Islet of Langerhans (tissue), 1 donor: ENCODE data around the gene PRR7.

ENCODE experiments used
- FAIRE-seq: peaks from one replicate; lab custom pipeline; 2011; peaks lifted over from hg19 to GRCh38; lab: Jason Lieb, UNC

The PRR7 gene

GRCh38 chr5:177469750-177470525, 23.3 kb downstream of the PRR7 start:
- FAIRE-seq, result no peak

- no peak for FAIRE-seq
These were observed 24.3 kb downstream of the PRR7 start for GRCh38 chr5:177470759-177471536.

GRCh38 chr5:177471610-177472356, 25.2 kb downstream of the PRR7 start:
- no peak for FAIRE-seq

GRCh38 chr5:177472460-177473442, 26.1 kb downstream of the PRR7 start:
- FAIRE-seq, result no peak

- no peak for FAIRE-seq
These were observed 26.9 kb downstream of the PRR7 start, which contains the start of gene DBN1 for GRCh38 chr5:177473443-177474001. DBN1 (minus strand) TSS chr5:177473634; CDS start chr5:177473521, 113 bp downstream.

GRCh38 chr5:177474002-177474476, 27.4 kb downstream of the PRR7 start:
- FAIRE-seq, result no peak

GRCh38 chr5:177474846-177475562, 28.4 kb downstream of the PRR7 start:
- FAIRE-seq, result no peak

- FAIRE-seq, result no peak
These were observed 29.2 kb downstream of the PRR7 start for GRCh38 chr5:177475563-177476427.

- no peak for FAIRE-seq
These were observed 30.1 kb downstream of the PRR7 start for GRCh38 chr5:177476531-177477233.

- FAIRE-seq, result no peak
These were observed 31.3 kb downstream of the PRR7 start for GRCh38 chr5:177477701-177478477.

GRCh38 chr5:177478711-177479646, 32.4 kb downstream of the PRR7 start:
- FAIRE-seq, result no peak

GRCh38 chr5:177479774-177480173, 33.2 kb downstream of the PRR7 start:
- no peak for FAIRE-seq

- FAIRE-seq, result no peak
These were observed 35.8 kb downstream of the PRR7 start for GRCh38 chr5:177482359-177482795.

GRCh38 chr5:177483042-177483441, 36.4 kb downstream of the PRR7 start:
- no peak for FAIRE-seq

- FAIRE-seq, result no peak
These were observed 37.6 kb downstream of the PRR7 start for GRCh38 chr5:177483994-177484901.
